HepG2 (cell line): ENCODE data around the gene QSER1. TPM values are rescaled to one million over a fixed set of nuclear protein-coding genes. Genes with fewer than 3 reads are reported as not detected.

Experiments
- ATAC-seq: fragments of 200-7000 bp; cut with Tn5 transposase; 3 replicates; pipeline ENCODE4 v1.9.1; 2020; ENCODE audit warnings: mild to moderate bottlenecking, moderate library complexity
- BruUV-seq: library from RNA; stranded (reverse); fragments of 400-500 nt; replicated peaks from 2 replicates; lab custom pipeline; 2021; lab: Mats Ljungman, UMichigan
- CTCF ChIA-PET: fragments of 300-600 bp; formaldehyde crosslinking; extraction: SDS; loops from one replicate; lab custom pipeline; 2021; ENCODE audit warnings: low total read pairs, inconsistent platforms, low intra/inter-chr PET ratio; lab: Yijun Ruan, JAX
- POLR2A ChIA-PET: fragments of 350-600 bp; sonication (Branson Sonifier 250); formaldehyde crosslinking; loops from one replicate; lab custom pipeline; 2020; ENCODE audit warnings: antibody characterized with exemption, inconsistent platforms; lab: Yijun Ruan, JAX
- DNase-seq: peaks from one replicate; pipeline ENCODE4 v3.0.0-alpha.2; 2015; ENCODE audit warnings: low spot score
- FAIRE-seq: peaks from 3 replicates; lab custom pipeline; 2011; peaks lifted over from hg19 to GRCh38; lab: Jason Lieb, UNC
- H2AFZ ChIP-seq: one replicate; pipeline ENCODE4 v1.6.1; 2011; ENCODE audit warnings: low read length, inconsistent platforms
- H3K27ac ChIP-seq: fragments of 300-600 bp; 3 replicates; pipeline ENCODE4 v1.8.0; 2011; ENCODE audit warnings: mixed run types, mild to moderate bottlenecking, mixed read lengths, low read length, inconsistent platforms; ENCODE audit not compliant: insufficient read depth; ENCODE audit errors: extremely low read length
- H3K27me3 ChIP-seq, 2 experiments: fragments of 200-600 bp in 1 of 2; 2 replicates in 1 of 2; 3 replicates in 1 of 2; pipeline versions ENCODE4 v1.6.0 to v1.8.0; 2011; ENCODE audit warnings: low read length in 2 of 2, mild to moderate bottlenecking in 2 of 2, moderate library complexity in 2 of 2, inconsistent platforms in 1 of 2; ENCODE audit not compliant: insufficient read depth in 2 of 2, control insufficient read depth in 1 of 2
- H3K36me3 ChIP-seq, 2 experiments: fragments of 200-600 bp in 1 of 2; replicated peaks in 1 of 2; 2 replicates in 1 of 2; 3 replicates in 1 of 2; pipeline versions ENCODE4 v1.5.1 to v1.8.0; 2011; ENCODE audit warnings: low read length in 2 of 2, inconsistent platforms in 1 of 2; ENCODE audit not compliant: insufficient read depth in 2 of 2, control insufficient read depth in 1 of 2
- H3K4me1 ChIP-seq: 2 replicates; pipeline ENCODE4 v1.5.1; 2012; ENCODE audit warnings: low read length, inconsistent platforms; ENCODE audit not compliant: insufficient read depth
- H3K4me2 ChIP-seq: 2 replicates; pipeline ENCODE4 v1.6.0; 2011; ENCODE audit warnings: low read depth, low read length, inconsistent platforms
- H3K4me3 ChIP-seq, 3 experiments: fragments of 200-600 bp in 1 of 3; sonication (generic), shearing (Covaris generic) in 1 of 3; replicated peaks in 1 of 3; 2 replicates each; pipeline ENCODE4 v1.5.1; 2011 to 2016; ENCODE audit warnings: low read length in 3 of 3, inconsistent platforms in 2 of 3, low read depth in 2 of 3, mild to moderate bottlenecking in 2 of 3, control low read depth in 1 of 3, mixed read lengths in 1 of 3; ENCODE audit not compliant: insufficient read depth in 1 of 3
- H3K79me2 ChIP-seq: one replicate; pipeline ENCODE4 v1.6.1; 2011; ENCODE audit warnings: low read length, inconsistent platforms; ENCODE audit not compliant: insufficient read depth
- H3K9ac ChIP-seq: 2 replicates; pipeline ENCODE4 v1.6.0; 2011; ENCODE audit warnings: mild to moderate bottlenecking, low read depth, low read length, inconsistent platforms; ENCODE audit not compliant: insufficient read depth
- H3K9me3 ChIP-seq: 2 replicates; pipeline ENCODE4 v1.5.1; 2012; ENCODE audit warnings: mild to moderate bottlenecking, low read length
- H4K20me1 ChIP-seq: 2 replicates; pipeline ENCODE4 v1.6.0; 2011; ENCODE audit warnings: inconsistent platforms, mild to moderate bottlenecking, low read length, moderate library complexity; ENCODE audit not compliant: insufficient read depth
- BORCS8-MEF2B ChIP-seq: sonication (generic); formaldehyde crosslinking; IDR thresholded peaks from 2 replicates; pipeline ENCODE4 v1.8.0; 2022; ENCODE audit warnings: mild to moderate bottlenecking, missing genetic modification reagents
- BRCA1 ChIP-seq: sonication (generic); formaldehyde crosslinking; IDR thresholded peaks from 2 replicates; pipeline ENCODE4 v1.4.0; 2020; ENCODE audit warnings: missing genetic modification reagents
- CBX2 ChIP-seq, 2 experiments: fragments of 200-600 bp in 1 of 2; sonication (generic); formaldehyde crosslinking in 1 of 2; IDR thresholded peaks; 2 replicates each; pipeline versions ENCODE4 v1.7.0 to v1.8.1; 2018 to 2022; ENCODE audit warnings: low read depth in 2 of 2, low read length in 1 of 2, mild to moderate bottlenecking in 1 of 2, missing genetic modification reagents in 1 of 2
- CCDC6 ChIP-seq: sonication (generic); formaldehyde crosslinking; IDR thresholded peaks from 2 replicates; pipeline ENCODE4 v1.8.1; 2022; ENCODE audit warnings: mild to moderate bottlenecking, missing genetic modification reagents, moderate library complexity
- FOXM1 ChIP-seq: sonication (generic); formaldehyde crosslinking; IDR thresholded peaks from 2 replicates; pipeline ENCODE4 v1.5.0; 2020; ENCODE audit warnings: missing genetic modification reagents
- KLF16 ChIP-seq, 2 experiments: sonication (generic) in 1 of 2; formaldehyde crosslinking in 1 of 2; IDR thresholded peaks; 2 replicates each; pipeline versions ENCODE4 v1.6.1 to v1.8.0; 2016 to 2023; ENCODE audit warnings: missing genetic modification reagents in 2 of 2, missing compliant biosample characterization in 1 of 2
- PAF1 ChIP-seq: IDR thresholded peaks from 2 replicates; pipeline ENCODE4 v1.6.1; 2016; ENCODE audit warnings: missing genetic modification reagents, missing compliant biosample characterization
- ZFP90 ChIP-seq: sonication (generic); formaldehyde crosslinking; IDR thresholded peaks from 2 replicates; pipeline ENCODE4 v1.8.0; 2022; ENCODE audit warnings: missing genetic modification reagents, mild to moderate bottlenecking, inconsistent platforms, borderline replicate concordance
- ZFYVE20 ChIP-seq: sonication (generic); formaldehyde crosslinking; IDR thresholded peaks from 2 replicates; pipeline ENCODE4 v1.8.0; 2023; ENCODE audit warnings: low read depth, mild to moderate bottlenecking, moderate library complexity, missing genetic modification reagents, borderline replicate concordance
- ZNF3 ChIP-seq: IDR thresholded peaks from 2 replicates; pipeline ENCODE4 v1.7.0; 2017; ENCODE audit warnings: inconsistent platforms
- ZNF484 ChIP-seq: sonication (generic); formaldehyde crosslinking; IDR thresholded peaks from 2 replicates; pipeline ENCODE4 v1.5.1; 2020; ENCODE audit warnings: mild to moderate bottlenecking, low read depth, missing genetic modification reagents, borderline replicate concordance
- ZNF891 ChIP-seq: sonication (generic); formaldehyde crosslinking; IDR thresholded peaks from 2 replicates; pipeline ENCODE4 v1.5.0; 2020; ENCODE audit warnings: mild to moderate bottlenecking, missing genetic modification reagents
- WGBS: methylation state at CpG from one replicate; pipeline ENCODE4 v1.1.6; 2017; ENCODE audit warnings: low lambda C conversion rate; 5-methylcytosine and 5-hydroxymethylcytosine counted together
- in situ Hi-C: cut with HindIII; loops from 2 replicates; pipeline ENCODE4 v1.10.0; 2017; ENCODE audit warnings: low pct_unique_long_range_greater_than_20kb; ENCODE audit not compliant: extremely low pct_ligation_motif_present
- intact Hi-C: fragments of 100-400 bp; cut with micrococcal nuclease; formaldehyde crosslinking; loops from one replicate; pipeline ENCODE4 v1.10.0; 2022; ENCODE audit not compliant: unreplicated experiment
- polyA plus RNA-seq, 8 experiments: library from polyadenylated mRNA; depleted of rRNA in 3 of 8; stranded (reverse) in 7 of 8; unstranded in 1 of 8; fragments of >200 nt; fragmentation: Illumina TruSeq in 4 of 8; extraction: Trizol in 4 of 8; gene quantifications; 2 replicates each; pipeline versions ENCODE4 v1.2.1 to v1.2.3, GENCODE V29; 2011 to 2016; ENCODE audit warnings: low read depth in 4 of 8, missing spikeins in 1 of 8, mixed read lengths in 1 of 8; ENCODE audit not compliant: insufficient read depth in 1 of 8
- total RNA-seq, 5 experiments: library from RNA; depleted of rRNA; stranded (reverse); fragments of >200 nt; fragmentation: Illumina TruSeq; extraction: Trizol; gene quantifications; 2 replicates each; pipeline ENCODE4 v1.2.3, GENCODE V29; 2016; ENCODE audit warnings: low read depth in 1 of 5
- TF ChIP-seq, protein P1 (sequence below): sonication (generic); formaldehyde crosslinking; IDR thresholded peaks from 2 replicates; pipeline ENCODE4 v1.4.0; 2020; ENCODE audit warnings: missing genetic modification reagents, low read depth, mild to moderate bottlenecking, borderline replicate concordance
- TF ChIP-seq, protein P2 (sequence below): sonication (generic); formaldehyde crosslinking; IDR thresholded peaks from 2 replicates; pipeline ENCODE4 v1.5.1; 2020; ENCODE audit warnings: missing genetic modification reagents, mild to moderate bottlenecking, borderline replicate concordance
- TF ChIP-seq, protein P3 (sequence below): IDR thresholded peaks from 2 replicates; pipeline ENCODE4 v1.6.1; 2012; ENCODE audit warnings: low read length, improper control_type of control experiment
- TF ChIP-seq, protein P4 (sequence below): sonication (generic); formaldehyde crosslinking; conservative IDR thresholded peaks from 2 replicates; pipeline ENCODE4 v1.8.1; 2023; ENCODE audit warnings: missing genetic modification reagents

QSER1 gene
- total and polyA plus RNA-seq, 2 of the 13 experiments (the other 11 are each of a cell fraction or from before 2014, with no cell fraction given) = 8.9 to 17.3 TPM

DNA sequence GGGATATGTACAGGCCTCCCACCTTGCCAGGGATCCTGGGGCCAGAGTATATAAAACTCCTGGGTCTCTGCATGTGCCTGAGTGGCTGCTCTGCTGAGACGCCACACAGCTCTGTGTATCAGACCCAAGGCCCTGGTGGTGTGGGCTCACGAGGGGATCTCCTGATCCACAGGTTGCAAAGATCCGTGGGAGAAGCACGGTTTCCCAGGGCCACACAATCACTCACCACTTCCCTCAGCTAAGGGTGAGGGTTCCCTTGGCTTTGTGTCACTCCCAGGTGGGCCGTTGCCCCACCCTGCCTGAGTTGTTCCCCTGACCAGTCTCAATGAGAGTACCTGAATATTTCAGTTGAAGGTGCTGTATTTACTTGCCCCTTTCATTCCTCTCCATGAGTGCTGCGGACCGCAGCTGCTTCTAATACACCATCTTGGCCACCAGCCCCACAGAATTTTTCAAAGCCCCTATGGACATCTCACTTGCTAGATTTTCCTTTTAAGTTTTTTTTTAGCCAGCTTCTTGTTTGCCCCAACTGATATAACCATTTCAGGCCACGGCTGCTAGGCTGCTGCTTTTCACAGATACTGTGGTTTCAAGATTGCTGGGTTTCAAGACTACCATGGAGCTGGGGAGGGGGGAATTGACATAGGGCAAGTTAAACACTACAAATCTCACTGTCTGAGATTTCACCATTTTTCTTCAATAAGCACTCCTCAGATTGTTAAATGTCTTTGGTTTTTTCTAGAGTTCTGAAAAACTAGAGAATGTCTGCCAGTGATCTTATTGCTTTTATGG, 109.3 kb downstream of the QSER1 start:
- CTCF ChIA-PET = no interaction called here
- TF ChIP-seq ZNF3 (CRISPR knock-in tag) (no peak), ZFYVE20 (CRISPR knock-in tag) (no peak), ZNF891 (CRISPR knock-in tag) (no peak), ZFP90 (no peak), CCDC6 (no peak), KLF16 (CRISPR knock-in tag; IDR thresholded peaks at IDR 0.05) (no peak), BORCS8-MEF2B (CRISPR knock-in tag) (no peak), CBX2 (IDR thresholded peaks at IDR 0.05; ENCODE audit: low read depth, low read length) (no peak), CBX2 (CRISPR knock-in tag; IDR thresholded peaks at IDR 0.05; ENCODE audit: low read depth) (no peak), FOXM1 (CRISPR knock-in tag) (no peak), ZNF484 (no peak), PAF1 (CRISPR knock-in tag) (no peak), BRCA1 (no peak)
- TF ChIP-seq, protein P1, sequence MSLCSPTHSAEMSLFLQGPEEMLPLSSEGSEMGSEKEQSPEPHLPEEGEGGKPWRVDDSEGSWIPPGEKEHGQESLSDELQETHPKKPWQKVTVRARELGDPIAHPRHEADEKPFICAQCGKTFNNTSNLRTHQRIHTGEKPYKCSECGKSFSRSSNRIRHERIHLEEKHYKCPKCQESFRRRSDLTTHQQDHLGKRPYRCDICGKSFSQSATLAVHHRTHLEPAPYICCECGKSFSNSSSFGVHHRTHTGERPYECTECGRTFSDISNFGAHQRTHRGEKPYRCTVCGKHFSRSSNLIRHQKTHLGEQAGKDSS (CRISPR knock-in tag) = no peak
- TF ChIP-seq, protein P2, sequence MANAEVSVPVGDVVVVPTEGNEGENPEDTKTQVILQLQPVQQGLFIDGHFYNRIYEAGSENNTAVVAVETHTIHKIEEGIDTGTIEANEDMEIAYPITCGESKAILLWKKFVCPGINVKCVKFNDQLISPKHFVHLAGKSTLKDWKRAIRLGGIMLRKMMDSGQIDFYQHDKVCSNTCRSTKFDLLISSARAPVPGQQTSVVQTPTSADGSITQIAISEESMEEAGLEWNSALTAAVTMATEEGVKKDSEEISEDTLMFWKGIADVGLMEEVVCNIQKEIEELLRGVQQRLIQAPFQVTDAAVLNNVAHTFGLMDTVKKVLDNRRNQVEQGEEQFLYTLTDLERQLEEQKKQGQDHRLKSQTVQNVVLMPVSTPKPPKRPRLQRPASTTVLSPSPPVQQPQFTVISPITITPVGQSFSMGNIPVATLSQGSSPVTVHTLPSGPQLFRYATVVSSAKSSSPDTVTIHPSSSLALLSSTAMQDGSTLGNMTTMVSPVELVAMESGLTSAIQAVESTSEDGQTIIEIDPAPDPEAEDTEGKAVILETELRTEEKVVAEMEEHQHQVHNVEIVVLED = no peak
- TF ChIP-seq, protein P3, sequence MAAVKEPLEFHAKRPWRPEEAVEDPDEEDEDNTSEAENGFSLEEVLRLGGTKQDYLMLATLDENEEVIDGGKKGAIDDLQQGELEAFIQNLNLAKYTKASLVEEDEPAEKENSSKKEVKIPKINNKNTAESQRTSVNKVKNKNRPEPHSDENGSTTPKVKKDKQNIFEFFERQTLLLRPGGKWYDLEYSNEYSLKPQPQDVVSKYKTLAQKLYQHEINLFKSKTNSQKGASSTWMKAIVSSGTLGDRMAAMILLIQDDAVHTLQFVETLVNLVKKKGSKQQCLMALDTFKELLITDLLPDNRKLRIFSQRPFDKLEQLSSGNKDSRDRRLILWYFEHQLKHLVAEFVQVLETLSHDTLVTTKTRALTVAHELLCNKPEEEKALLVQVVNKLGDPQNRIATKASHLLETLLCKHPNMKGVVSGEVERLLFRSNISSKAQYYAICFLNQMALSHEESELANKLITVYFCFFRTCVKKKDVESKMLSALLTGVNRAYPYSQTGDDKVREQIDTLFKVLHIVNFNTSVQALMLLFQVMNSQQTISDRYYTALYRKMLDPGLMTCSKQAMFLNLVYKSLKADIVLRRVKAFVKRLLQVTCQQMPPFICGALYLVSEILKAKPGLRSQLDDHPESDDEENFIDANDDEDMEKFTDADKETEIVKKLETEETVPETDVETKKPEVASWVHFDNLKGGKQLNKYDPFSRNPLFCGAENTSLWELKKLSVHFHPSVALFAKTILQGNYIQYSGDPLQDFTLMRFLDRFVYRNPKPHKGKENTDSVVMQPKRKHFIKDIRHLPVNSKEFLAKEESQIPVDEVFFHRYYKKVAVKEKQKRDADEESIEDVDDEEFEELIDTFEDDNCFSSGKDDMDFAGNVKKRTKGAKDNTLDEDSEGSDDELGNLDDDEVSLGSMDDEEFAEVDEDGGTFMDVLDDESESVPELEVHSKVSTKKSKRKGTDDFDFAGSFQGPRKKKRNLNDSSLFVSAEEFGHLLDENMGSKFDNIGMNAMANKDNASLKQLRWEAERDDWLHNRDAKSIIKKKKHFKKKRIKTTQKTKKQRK = no peak
- TF ChIP-seq, protein P4, sequence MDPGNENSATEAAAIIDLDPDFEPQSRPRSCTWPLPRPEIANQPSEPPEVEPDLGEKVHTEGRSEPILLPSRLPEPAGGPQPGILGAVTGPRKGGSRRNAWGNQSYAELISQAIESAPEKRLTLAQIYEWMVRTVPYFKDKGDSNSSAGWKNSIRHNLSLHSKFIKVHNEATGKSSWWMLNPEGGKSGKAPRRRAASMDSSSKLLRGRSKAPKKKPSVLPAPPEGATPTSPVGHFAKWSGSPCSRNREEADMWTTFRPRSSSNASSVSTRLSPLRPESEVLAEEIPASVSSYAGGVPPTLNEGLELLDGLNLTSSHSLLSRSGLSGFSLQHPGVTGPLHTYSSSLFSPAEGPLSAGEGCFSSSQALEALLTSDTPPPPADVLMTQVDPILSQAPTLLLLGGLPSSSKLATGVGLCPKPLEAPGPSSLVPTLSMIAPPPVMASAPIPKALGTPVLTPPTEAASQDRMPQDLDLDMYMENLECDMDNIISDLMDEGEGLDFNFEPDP (CRISPR knock-in tag) = no peak

More for the DNA sequence above, 109.3 kb downstream of the QSER1 start:
- no peaks in the 10 kb centered on the region for H3K9me3 ChIP-seq
- intact Hi-C loops (loop anchor here (5.0 kb wide), 1 partner anchor 60 kb away; no protein-coding TSS in a partner anchor), in situ Hi-C loops (no loop called here)
- WGBS = 31% methylated on average over 6 of the region's 8 CpGs
- peak overlapping the region; percentile 14; the same call in 1 of the 2 replicates for H3K4me2 ChIP-seq
- ATAC-seq (peak; percentile 62), DNase-seq (no peak), FAIRE-seq (no peak)
- H3K4me3 ChIP-seq = no peak overlapping the region
- no peaks in the 10 kb centered on the region for H3K36me3 ChIP-seq
- POLR2A ChIA-PET = interaction anchor here (1.3 to 2.8 kb wide), 2 partner anchors 12 to 14 kb away, joined by 4 to 10 read pairs; partner anchors contain the start of gene DEPDC7
- BruUV-seq = no TSS peak
- H3K27ac ChIP-seq = no peak overlapping the region
- H3K79me2 ChIP-seq = no peaks in the 10 kb centered on the region
- no peak overlapping the region for H3K9ac ChIP-seq
- no peaks in the 10 kb centered on the region for H4K20me1 ChIP-seq
- H2AFZ ChIP-seq = no peak overlapping the region
- peaks cover 11% of the 10 kb centered on the region; the same call in 1 of the 2 replicates for H3K4me1 ChIP-seq
- no peaks in the 10 kb centered on the region for H3K27me3 ChIP-seq
